ENCODE results near the gene KIAA1328.

The KIAA1328 gene

DNA sequence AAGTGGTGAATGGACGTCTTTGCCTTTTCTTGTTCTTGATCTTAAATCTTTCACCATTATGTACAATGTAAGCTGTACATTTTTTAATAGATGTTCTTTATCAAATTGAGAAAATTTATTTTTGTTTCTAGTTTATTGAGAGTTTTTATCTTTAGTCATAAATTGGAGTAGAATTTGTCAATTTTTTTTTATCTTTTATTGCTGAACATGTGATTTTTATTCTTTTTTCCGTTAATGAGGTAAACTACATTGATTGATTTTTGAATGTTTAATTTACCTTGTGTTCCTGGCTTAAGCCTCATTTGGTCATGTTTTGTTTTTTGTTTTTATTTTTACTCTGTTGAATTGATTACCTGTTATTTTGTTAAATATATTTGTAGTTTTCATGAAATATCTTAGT is 19.7 kb downstream of the KIAA1328 start:
- TF ChIP-seq, protein P1, sequence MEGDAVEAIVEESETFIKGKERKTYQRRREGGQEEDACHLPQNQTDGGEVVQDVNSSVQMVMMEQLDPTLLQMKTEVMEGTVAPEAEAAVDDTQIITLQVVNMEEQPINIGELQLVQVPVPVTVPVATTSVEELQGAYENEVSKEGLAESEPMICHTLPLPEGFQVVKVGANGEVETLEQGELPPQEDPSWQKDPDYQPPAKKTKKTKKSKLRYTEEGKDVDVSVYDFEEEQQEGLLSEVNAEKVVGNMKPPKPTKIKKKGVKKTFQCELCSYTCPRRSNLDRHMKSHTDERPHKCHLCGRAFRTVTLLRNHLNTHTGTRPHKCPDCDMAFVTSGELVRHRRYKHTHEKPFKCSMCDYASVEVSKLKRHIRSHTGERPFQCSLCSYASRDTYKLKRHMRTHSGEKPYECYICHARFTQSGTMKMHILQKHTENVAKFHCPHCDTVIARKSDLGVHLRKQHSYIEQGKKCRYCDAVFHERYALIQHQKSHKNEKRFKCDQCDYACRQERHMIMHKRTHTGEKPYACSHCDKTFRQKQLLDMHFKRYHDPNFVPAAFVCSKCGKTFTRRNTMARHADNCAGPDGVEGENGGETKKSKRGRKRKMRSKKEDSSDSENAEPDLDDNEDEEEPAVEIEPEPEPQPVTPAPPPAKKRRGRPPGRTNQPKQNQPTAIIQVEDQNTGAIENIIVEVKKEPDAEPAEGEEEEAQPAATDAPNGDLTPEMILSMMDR (IDR thresholded peaks at IDR 0.05), result no peak
- H3K27ac ChIP-seq, result no peak overlapping the region
- peaks cover 0 to 5% (median 0%) of the 10 kb centered on the region in 4 donors for H3K4me1 ChIP-seq
- no peaks in the 10 kb centered on the region for H3K27me3 ChIP-seq
- DNase-seq, result no peak
- H3K36me3 ChIP-seq, result peaks cover 8 to 12% (median 10%) of the 10 kb centered on the region in 3 donors
- peaks cover 0 to 15% (median 7%) of the 10 kb centered on the region in 3 donors for H3K9me3 ChIP-seq
- H3K4me3 ChIP-seq, result no peak overlapping the region
- intact Hi-C loops (cut with DNase I; ENCODE audit: low total_unique reads), result no loop called here

DNA sequence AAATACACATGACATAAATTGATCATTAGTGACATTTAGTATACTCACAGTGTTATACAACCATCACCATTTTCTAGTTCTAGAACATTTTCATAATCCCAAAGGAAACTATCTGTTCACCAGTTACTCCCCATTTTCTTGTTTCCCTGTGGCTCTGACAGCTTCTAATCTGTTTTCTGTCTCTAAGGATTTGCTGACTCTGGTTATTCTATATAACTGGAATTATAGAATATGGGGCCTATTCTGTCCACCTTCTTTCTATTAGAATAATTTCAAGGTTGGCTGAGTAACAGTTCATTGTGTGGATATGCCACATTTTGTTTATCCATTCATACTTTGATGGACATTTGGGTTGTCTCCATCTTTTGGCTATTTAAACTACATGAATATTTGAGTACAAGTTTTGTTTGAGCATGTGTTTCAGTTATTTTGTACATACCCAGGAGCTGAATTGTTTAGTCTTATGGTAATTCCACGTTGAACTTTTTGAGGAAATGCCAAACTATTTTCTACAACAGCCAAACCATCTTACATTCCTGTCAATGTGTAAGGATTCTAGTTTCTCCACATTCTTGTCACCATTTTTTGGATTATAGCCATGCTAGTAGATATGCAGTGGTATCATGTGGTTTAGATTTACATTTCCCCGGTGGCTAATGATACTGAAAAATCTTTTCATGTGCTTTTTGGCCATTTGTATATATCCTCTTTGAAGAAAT is 20.5 kb downstream of the KIAA1328 start:
- H3K36me3 ChIP-seq, result peaks cover 10 to 14% (median 12%) of the 10 kb centered on the region in 3 donors
- H3K9me3 ChIP-seq, result peaks cover 0 to 15% (median 7%) of the 10 kb centered on the region in 3 donors
- no peak for DNase-seq
- intact Hi-C loops (cut with DNase I; ENCODE audit: low total_unique reads), result no loop called here
- peaks cover 0 to 5% (median 0%) of the 10 kb centered on the region in 4 donors for H3K4me1 ChIP-seq
- TF ChIP-seq, protein P1 (IDR thresholded peaks at IDR 0.05), result no peak
- H3K27ac ChIP-seq, result no peak overlapping the region
- no peak overlapping the region for H3K4me3 ChIP-seq
- no peaks in the 10 kb centered on the region for H3K27me3 ChIP-seq

DNA sequence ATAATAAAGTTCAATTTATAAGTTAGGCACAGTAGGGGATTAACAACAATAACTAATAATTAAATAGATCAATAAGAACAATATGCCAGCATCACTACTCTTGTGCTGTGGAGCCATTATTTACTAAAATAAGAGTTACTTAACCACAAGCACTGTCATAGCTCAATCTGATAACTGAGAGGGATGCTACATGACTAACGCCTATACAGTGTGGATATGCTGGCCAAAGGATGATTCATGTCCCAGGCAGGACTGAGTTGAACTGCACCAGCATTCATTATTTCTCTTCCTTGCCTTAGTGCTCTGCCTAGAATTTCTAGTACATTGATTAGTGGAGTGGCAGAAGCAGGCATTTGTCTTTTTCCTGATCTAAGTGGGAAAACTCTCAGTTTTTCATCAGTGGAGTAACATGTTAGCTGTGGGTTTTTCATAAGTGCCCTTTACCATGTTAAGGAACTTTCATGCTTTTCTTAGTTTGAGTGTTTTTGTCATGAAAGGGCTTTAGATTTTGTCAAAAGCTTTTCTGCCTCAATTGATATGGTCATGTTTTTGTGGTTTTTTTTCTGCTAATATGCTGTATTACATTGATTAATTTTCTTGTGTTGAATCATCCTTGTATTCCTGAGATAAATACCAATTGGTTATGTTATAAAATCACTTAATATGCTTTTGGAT is 21.7 kb downstream of the KIAA1328 start:
- no peak for DNase-seq
- Histone ChIP-seq H3K27ac (no peak overlapping the region), H3K4me3 (no peak overlapping the region), H3K36me3 (peaks cover 10 to 14% (median 12%) of the 10 kb centered on the region in 3 donors), H3K9me3 (peaks cover 0 to 15% (median 7%) of the 10 kb centered on the region in 3 donors), H3K4me1 (peaks cover 0 to 5% (median 0%) of the 10 kb centered on the region in 4 donors), H3K27me3 (no peaks in the 10 kb centered on the region)
- intact Hi-C loops (cut with DNase I; ENCODE audit: low total_unique reads), result no loop called here
- TF ChIP-seq, protein P1 (IDR thresholded peaks at IDR 0.05), result no peak

- H3K4me3 ChIP-seq, result no peak overlapping the region
- no peak for DNase-seq
- H3K36me3 ChIP-seq, result peaks cover 10 to 14% (median 12%) of the 10 kb centered on the region in 3 donors
- peaks cover 0 to 15% (median 7%) of the 10 kb centered on the region in 3 donors for H3K9me3 ChIP-seq
- intact Hi-C loops (cut with DNase I; ENCODE audit: low total_unique reads), result no loop called here
- H3K27ac ChIP-seq, result no peak overlapping the region
- TF ChIP-seq, protein P1 (IDR thresholded peaks at IDR 0.05), result no peak
- H3K27me3 ChIP-seq, result no peaks in the 10 kb centered on the region
- H3K4me1 ChIP-seq, result peaks cover 0 to 5% (median 0%) of the 10 kb centered on the region in 4 donors
These were observed 22.3 kb downstream of the KIAA1328 start for GRCh38 chr18:36851202-36851590.

- intact Hi-C loops (cut with DNase I; ENCODE audit: low total_unique reads), result no loop called here
- DNase-seq, result no peak
- no peaks in the 10 kb centered on the region for H3K27me3 ChIP-seq
- H3K4me3 ChIP-seq, result no peak overlapping the region
- peaks cover 10 to 17% (median 12%) of the 10 kb centered on the region in 3 donors for H3K36me3 ChIP-seq
- no peak overlapping the region for H3K27ac ChIP-seq
- peaks cover 0 to 8% (median 5%) of the 10 kb centered on the region in 4 donors for H3K4me1 ChIP-seq
- H3K9me3 ChIP-seq, result peaks cover 0 to 13% (median 7%) of the 10 kb centered on the region in 3 donors
- TF ChIP-seq, protein P1 (IDR thresholded peaks at IDR 0.05), result no peak
These were observed 27.9 kb downstream of the KIAA1328 start for GRCh38 chr18:36856815-36857214.
